Measurements from ENCODE around the gene CNTNAP5.

CNTNAP5 gene

GRCh38 chr2:124153713-124154112 lies 128.6 kb downstream of the CNTNAP5 start:
- no peak for DNase-seq (ENCODE audit: low read depth in 2 of 2)

DNA sequence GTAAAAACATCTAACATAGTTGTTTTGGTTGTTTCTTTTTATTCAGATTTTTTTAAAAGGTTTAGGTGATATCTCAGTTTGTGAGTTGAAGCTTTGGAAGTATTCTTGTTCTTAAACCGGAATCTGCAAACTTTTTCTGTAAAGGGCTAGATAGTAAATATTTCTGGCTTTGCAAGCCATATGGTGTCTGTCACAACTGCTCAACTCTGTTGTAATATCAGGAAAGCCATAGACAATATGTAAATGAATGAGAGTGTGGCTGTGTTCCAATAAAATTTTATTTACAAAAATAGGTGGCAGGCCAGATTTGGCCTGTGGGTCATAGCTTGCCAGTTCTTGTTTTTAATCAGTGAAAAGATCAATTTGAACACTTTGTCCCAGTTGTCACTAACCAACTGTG lies 134.1 kb downstream of the CNTNAP5 start:
- DNase-seq (ENCODE audit: low read depth in 2 of 2), result no peak

GRCh38 chr2:124161542-124161941 lies 136.5 kb downstream of the CNTNAP5 start:
- DNase-seq (ENCODE audit: low read depth in 2 of 2), result no peak

DNA sequence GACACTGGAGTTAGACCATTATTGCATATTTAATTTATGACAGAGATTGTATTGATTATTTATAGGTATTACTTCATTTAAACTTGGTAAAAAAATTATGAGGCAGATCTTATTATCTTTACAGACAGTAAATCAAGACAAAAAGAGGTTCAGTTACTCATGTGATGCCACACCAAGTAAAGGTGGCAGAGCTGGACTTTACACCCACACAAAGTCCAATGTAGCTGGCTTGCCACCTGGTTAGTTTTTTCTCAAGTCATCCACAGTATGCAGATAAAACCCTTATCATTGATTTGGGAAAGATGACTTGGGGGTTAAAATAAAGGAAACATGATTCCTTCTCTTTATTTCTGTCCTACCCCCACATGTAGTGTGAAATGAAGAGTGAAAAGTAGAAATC lies 137.2 kb downstream of the CNTNAP5 start:
- no peak for DNase-seq (ENCODE audit: low read depth in 2 of 2)

DNA sequence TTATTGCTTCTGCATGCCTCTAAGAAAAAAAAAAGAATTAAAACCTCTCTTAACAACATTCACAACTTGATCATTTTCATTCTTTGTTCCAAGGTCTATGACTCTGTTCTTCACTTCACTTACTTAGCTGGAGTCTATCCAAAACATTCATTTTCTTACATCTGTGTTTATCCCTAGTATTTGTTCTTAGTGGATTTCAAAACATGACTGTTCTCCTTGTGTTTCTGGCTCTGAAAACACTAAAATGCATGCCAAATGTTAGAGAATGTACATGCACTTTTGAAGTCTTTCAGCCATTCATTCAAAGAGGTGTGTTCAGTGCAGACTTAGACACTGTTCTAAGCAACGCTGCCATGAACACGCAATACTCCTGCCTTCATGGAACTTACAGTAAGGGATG lies 138.8 kb downstream of the CNTNAP5 start:
- peak in 1 of 2 experiments; percentile 6 for DNase-seq (ENCODE audit: low read depth in 2 of 2)

GRCh38 chr2:124165698-124166097 lies 140.6 kb downstream of the CNTNAP5 start:
- DNase-seq (ENCODE audit: low read depth in 2 of 2), result no peak

GRCh38 chr2:124171472-124172063 lies 146.5 kb downstream of the CNTNAP5 start:
- DNase-seq (ENCODE audit: low read depth in 2 of 2), result no peak

- DNase-seq (ENCODE audit: low read depth in 2 of 2), result no peak
These were observed 153.6 kb downstream of the CNTNAP5 start for GRCh38 chr2:124178719-124179118.

GRCh38 chr2:124180635-124181034 lies 155.5 kb downstream of the CNTNAP5 start:
- no peak for DNase-seq (ENCODE audit: low read depth in 2 of 2)

DNA sequence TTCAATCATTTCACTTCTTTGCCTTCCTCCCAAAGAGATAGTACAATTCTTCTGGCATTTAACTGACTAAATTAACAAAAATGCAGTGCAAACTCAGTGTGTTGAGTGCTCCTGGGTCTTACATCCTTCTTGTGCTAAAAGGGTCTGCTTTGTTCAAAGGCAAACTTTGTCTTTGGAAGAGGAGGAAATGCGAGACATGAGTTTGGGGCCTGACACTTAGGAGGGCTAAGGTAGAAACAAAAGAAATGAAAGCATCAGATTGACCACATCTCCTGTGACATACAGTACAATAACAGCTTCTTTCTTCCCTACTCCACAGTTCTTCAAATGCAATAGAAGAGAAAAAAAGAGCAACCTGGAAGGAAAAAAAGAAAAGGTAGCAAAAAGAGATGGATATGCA lies 161.7 kb downstream of the CNTNAP5 start:
- no peak for DNase-seq (ENCODE audit: low read depth in 2 of 2)

GRCh38 chr2:124187948-124188347 lies 162.9 kb downstream of the CNTNAP5 start:
- DNase-seq (ENCODE audit: low read depth in 2 of 2), result no peak

DNA sequence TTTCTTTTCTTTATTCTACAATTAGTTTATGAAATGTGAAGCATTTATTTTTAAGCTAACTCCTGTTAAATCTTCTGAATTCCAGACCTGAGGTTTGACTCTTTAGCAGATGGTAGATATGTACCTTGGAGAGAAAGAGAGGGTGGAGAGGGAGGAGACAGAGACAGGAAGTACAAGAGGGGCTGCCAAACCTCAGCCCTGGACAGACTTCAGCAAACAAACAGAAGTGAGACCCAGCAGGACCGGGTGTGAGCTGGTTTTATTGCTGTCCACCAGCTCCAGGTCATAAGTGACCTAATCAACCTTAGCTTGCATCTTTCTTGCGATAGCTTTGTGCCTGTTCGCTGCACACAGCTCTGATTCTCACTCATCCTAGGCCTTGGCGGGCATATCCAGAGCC lies 168.6 kb downstream of the CNTNAP5 start:
- DNase-seq (ENCODE audit: low read depth in 2 of 2), result no peak

DNA sequence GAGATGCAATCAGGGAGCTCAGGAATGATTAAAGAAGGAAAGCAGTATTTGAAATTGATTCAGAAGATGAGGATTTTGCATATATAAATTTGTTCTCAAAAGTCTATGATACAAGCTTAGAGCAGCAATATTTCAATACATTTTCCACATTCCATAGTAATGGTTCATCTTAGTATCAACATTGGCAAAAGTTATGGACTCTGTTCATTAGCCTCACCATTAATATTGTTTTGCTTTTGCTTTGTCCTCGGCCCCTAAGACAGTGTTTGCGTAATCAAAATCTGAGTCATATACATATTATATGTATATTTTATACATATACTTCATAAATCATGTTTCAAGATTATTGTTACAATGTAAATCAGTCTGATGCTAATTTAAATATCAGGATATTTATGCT lies 176.6 kb downstream of the CNTNAP5 start:
- DNase-seq (ENCODE audit: low read depth in 2 of 2), result peak; percentile 1 to 3

- DNase-seq (ENCODE audit: low read depth in 2 of 2), result no peak
These were observed 184.4 kb downstream of the CNTNAP5 start for GRCh38 chr2:124209441-124209840.

GRCh38 chr2:124211461-124211860 lies 186.4 kb downstream of the CNTNAP5 start:
- no peak for DNase-seq (ENCODE audit: low read depth in 2 of 2)

GRCh38 chr2:124213977-124214587 lies 189.0 kb downstream of the CNTNAP5 start:
- no peak for DNase-seq (ENCODE audit: low read depth in 2 of 2)

DNA sequence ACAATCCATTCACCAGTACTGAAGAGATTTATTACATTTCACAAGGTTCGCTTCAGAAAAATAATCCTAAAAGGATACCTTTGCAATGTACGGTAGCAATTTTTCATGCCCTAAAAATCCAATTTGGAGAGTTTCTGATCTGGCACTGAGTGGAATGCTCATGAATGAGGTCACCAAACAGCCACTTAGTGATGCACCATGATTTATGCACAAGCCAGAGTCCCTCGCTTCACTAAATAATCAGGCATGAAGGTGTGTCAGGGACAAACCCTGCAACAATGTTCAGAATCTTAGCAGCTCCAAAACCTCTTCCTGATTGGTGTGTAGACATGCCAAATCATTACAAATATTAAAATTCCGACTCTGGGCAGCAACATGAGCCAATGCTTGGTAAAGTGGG lies 221.1 kb downstream of the CNTNAP5 start:
- DNase-seq (ENCODE audit: low read depth in 2 of 2), result no peak

DNA sequence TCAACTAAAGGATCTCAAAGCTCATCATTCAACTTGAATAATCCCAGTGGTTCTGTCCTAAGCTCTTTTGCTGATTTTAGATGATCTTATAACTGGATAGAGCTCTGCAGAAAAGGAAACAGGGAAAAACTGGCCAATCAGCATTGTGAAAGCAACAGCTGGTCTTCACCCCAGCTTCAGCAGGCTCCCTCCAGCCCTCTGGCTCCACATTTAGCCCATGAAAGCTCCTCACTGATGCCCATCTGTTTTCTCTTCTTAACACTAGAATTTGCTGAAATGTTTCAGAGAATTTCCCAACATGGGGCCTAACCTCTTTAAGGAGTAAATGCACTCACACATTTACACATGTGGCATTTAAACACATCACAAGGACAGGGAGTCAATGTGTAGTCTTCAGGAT lies 223.3 kb downstream of the CNTNAP5 start:
- DNase-seq (ENCODE audit: low read depth in 2 of 2), result no peak

- no peak for DNase-seq (ENCODE audit: low read depth in 2 of 2)
These were observed 225.3 kb downstream of the CNTNAP5 start for GRCh38 chr2:124250433-124250832.

DNA sequence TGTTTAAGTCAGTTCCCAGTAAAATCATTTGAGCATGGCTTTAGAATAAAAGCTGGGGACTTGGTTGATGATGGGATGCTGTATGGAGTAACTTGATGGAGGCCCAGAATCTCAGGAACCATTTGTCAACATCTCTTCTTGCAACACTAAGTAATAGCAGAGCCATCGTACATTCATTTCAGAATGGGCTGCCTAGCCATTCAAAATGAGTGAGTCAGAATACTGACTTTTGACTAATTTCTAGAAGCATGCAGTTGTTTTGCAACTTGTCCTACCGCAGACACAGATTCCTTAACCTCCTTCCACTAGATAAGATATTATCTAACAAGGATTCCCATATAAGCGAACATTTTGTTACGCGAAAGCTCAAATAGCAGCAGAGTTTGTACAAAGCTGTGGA lies 229.5 kb downstream of the CNTNAP5 start:
- peak; percentile 61 to 71 for DNase-seq (ENCODE audit: low read depth in 2 of 2)

GRCh38 chr2:124257120-124257519 lies 232.0 kb downstream of the CNTNAP5 start:
- DNase-seq (ENCODE audit: low read depth in 2 of 2), result no peak

DNA sequence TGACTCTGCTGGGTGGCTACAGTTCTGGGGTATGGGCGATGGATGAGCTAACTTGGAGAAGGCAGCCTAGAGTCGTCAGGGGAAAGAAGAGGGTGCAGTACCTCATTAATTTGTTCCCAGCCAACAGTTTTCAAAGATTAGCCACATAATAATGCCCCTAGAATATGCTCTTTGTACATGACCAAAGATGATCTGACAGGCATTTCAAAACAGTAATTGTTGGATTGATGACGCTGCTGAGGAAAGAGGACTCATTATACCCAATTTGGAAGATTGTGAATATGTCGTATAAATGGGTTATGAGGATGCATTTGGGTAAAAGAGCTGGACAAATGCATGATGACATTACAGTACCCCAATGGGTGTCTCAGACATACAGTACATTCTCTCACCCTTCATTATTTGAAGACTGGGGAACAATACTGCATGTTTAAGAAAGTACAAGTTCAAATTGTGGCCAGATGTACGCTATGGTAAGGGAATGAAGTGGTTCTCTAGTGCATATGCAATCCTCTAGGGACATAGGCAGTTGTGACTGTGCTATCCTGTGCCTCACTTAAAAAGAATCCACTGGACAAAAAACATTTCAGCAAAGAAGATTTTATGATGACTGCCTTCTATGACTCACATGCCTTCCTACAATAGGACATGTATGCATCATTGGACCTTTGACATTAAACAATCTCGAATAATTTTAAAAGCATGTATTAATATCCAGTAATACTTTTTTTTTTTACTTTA lies 233.2 kb downstream of the CNTNAP5 start:
- peak; percentile 54 to 66 for DNase-seq (ENCODE audit: low read depth in 2 of 2)

GRCh38 chr2:124261456-124261855 lies 236.4 kb downstream of the CNTNAP5 start:
- DNase-seq (ENCODE audit: low read depth in 2 of 2), result no peak

All from fibroblast of skin of left biceps (primary cell).